ENCODE measurements around the gene PACC1.

- TF ChIP-seq, protein P1, sequence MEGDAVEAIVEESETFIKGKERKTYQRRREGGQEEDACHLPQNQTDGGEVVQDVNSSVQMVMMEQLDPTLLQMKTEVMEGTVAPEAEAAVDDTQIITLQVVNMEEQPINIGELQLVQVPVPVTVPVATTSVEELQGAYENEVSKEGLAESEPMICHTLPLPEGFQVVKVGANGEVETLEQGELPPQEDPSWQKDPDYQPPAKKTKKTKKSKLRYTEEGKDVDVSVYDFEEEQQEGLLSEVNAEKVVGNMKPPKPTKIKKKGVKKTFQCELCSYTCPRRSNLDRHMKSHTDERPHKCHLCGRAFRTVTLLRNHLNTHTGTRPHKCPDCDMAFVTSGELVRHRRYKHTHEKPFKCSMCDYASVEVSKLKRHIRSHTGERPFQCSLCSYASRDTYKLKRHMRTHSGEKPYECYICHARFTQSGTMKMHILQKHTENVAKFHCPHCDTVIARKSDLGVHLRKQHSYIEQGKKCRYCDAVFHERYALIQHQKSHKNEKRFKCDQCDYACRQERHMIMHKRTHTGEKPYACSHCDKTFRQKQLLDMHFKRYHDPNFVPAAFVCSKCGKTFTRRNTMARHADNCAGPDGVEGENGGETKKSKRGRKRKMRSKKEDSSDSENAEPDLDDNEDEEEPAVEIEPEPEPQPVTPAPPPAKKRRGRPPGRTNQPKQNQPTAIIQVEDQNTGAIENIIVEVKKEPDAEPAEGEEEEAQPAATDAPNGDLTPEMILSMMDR (IDR thresholded peaks at IDR 0.05), result no peak
- no peak for TF ChIP-seq EP300 (IDR thresholded peaks at IDR 0.05)
Measured at GRCh38 chr1:212430955-212431394, 16.3 kb upstream of the PACC1 start.
